CD4-positive, alpha-beta T cell treated with Interleukin-15 for 1 hour (primary cell): Measurements from ENCODE around the gene SIMC1.

Experiments
- DNase-seq: peaks from one replicate; pipeline ENCODE4 v3.0.0-alpha.2; 2020

The SIMC1 gene

DNA sequence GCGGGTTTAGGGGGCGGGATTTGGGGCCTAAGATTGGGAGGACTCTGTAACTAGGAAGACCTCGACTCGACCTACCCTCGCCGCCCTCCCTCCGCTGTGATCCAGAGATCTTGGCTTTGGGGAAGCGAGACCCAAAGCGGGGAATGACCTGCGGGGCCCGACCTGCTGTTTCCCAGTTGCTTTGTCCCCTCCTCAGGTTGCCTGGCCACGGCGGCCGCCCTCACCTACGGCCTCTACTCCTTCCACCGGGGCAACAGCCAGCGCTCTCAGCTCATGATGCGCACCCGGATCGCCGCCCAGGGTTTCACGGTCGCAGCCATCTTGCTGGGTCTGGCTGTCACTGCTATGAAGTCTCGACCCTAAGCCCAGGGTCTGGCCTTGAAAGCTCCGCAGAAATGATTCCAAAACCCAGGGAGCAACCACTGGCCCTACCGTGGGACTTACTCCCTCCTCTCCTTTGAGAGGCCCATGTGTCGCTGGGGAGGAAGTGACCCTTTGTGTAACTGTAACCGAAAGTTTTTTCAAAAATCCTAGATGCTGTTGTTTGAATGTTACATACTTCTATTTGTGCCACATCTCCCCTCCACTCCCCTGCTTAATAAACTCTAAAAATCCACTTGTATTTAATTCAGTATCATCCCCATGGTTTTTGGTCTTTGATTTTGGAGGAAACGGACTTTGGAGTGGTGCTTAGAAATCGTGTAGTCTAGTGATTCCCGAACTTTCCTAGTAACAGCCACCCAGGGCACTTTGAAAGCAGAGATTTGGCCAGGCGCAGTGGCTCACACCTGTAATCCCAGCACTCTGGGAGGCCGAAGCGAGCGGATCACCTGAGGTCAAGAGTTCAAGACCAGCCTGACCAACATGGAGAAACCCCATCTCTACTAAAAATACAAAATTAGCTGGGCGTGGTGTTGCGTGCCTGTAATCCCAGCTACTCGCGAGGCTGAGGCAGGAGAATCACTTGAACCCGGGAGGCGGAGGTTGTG, 151.2 kb downstream of the SIMC1 start:
- DNase-seq, result no peak

DNA sequence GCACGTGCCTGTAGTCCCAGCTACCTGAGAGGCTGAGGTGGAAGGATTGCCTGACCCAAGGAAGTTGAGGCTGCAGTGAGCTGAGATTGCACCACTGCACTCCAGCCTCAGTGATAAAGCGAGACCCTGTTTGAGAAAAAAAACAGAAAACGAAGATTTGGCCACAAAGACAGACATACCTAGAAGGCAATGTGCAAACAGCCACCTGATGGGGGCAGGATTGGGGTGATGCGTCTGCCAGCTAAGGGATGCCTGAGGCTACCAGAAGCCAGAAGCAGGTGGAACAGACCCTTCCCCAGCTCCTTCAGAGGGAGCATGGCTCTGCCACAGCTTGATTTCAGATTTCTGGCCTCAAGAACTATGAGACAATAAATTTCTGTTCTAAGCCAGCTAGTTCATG, 153.3 kb downstream of the SIMC1 start:
- no peak for DNase-seq

DNA sequence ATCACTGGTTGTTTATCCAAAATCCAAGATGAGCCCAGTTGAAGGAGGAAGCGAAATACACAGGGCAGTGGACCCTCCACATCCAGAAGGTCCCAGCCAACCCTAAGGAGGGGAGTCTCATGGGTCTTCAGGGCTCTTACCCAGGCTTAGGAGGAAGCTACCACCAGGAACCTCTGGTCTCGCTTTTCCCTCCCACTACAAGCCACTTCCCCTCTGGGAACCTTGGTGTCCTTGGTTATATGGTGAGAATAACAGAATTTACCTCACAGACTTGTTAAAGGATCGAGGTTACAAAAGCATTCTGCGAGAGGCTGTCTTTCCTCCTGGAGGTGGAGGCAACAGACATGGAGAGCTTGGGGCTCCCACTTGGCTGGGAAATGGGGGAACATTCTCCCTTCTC, 153.8 kb downstream of the SIMC1 start:
- DNase-seq, result no peak

DNA sequence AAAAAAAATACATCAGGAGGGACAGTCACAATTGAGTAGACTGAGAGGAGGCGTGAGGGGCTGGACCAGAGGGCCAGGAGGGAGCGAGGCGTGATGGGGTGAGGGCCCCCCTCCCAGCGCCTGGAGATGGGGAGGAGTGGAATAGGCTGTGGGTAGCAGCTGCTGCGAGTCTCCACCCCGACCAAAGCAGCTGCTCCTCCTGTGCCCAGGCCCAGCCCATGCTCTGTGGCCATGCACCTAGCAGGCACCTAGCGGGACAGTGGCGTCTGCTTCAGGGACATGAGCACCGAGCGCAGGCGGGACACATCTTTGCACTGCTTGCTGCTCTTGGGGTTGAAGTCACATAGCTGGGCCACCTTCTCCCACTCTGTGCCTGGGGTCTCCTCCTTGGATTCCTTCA, 154.3 kb downstream of the SIMC1 start:
- DNase-seq, result no peak

DNA sequence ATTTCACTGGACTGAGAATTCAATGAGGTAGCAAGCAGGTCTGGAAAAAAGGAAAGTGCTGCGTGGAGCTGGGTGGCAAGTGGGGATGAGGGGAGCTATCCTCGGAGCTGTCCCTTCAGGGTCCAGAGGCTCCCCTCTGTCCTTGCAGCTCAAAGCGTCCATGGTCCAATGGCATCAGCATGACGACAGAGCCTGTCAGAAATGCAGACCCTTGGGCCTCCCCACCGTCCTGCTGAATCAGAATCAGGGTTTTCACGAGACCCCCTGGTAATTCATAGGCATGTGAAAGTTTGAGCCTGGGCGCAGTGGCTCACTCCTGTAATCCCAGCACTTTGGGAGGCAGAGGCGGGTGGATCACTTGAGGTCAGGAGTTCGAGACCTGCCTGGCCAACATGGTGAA, 155.9 kb downstream of the SIMC1 start:
- DNase-seq, result no peak

DNA sequence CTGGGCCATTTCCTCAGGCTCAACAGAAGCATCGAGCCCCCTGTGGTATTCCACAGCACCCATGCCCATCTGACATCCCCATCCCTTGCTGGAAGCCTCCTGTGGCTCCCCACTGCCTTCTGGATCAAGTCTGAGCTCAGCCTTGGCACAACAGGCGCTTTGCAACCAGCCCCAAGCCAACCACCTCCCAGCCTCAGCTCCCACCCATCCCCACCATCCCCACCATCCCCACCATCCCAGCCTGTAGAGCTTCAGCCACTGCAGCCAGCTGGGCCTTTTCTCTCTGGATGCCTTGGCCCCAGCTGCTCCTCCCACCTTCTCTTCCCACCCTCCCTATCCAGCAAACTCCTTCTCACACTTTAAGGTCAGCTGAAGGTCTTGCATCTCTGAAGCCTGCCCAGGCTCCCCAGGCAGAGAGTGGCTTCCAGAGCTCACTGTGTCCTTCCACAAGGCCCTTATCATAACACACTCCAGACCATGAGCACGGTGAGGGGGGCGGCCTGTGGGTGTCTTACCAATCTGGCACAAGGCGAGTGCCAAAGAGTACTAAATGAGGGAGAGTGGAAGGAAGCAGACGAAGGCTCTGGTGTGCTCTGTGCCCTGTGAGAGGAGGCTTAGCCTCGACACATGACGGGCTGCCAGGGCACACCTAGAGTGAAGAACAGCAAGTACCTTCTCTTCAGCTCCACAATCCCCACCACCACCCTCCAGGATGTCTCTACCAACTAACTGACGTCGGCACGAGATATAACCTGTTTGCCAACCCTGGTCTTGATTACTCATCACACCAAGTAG, 156.9 kb downstream of the SIMC1 start:
- no peak for DNase-seq
